Measurements from ENCODE around the gene CTIF. TPM values are rescaled to one million over a fixed set of nuclear protein-coding genes. Genes with fewer than 3 reads are reported as not detected.

The CTIF gene
- total RNA-seq, 1 donor from 2014 or later, result 137 TPM

DNA sequence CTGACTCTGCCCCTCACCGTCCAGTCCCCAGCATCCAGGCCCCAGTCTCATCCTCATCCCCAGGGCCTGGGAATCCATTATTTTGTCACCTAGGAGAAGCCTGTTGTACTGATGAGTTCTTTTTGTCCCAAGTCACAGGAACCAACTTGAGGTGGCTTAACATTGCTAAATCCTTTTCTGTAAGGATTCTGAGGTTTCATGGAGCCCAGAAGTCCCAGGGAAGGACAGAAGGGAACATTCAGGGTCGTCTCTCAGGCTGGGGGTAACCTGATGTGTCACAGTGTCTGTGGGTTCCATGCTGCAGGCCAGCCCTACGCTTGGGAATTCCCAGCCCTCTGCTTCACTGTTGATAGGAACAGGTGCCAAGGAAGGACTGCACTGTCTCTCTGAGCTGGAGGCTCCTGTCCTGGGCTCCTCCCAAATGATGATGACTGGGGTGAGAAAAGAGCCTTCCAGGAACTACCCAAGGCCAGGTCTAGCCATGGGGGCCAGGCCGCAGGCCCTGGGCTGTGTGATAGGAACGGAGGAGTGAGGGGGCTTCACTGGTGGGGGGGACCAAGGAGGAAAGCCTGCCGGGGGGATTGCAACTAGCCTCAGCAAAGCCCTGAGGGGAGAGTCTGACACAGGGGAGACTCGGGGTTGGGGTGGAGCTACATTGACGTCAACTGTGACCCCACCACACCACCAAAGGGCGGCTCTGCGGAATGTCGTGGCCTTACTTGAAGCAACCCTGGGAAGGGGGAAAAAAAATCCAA is 266.2 kb downstream of the CTIF start:
- Mint-ChIP-seq H3K36me3 (ENCODE audit: unreplicated experiment) (no peaks in the 10 kb centered on the region), H3K9me3 (ENCODE audit: unreplicated experiment) (peaks cover 13% of the 10 kb centered on the region), H3K27ac (ENCODE audit: unreplicated experiment) (peak overlapping the region; percentile 38), H3K4me1 (ENCODE audit: low read depth, unreplicated experiment) (peaks cover 4% of the 10 kb centered on the region), H3K4me3 (ENCODE audit: unreplicated experiment) (no peak overlapping the region), H3K27me3 (ENCODE audit: unreplicated experiment) (peaks cover 14% of the 10 kb centered on the region)
- TF ChIP-seq, protein P1, sequence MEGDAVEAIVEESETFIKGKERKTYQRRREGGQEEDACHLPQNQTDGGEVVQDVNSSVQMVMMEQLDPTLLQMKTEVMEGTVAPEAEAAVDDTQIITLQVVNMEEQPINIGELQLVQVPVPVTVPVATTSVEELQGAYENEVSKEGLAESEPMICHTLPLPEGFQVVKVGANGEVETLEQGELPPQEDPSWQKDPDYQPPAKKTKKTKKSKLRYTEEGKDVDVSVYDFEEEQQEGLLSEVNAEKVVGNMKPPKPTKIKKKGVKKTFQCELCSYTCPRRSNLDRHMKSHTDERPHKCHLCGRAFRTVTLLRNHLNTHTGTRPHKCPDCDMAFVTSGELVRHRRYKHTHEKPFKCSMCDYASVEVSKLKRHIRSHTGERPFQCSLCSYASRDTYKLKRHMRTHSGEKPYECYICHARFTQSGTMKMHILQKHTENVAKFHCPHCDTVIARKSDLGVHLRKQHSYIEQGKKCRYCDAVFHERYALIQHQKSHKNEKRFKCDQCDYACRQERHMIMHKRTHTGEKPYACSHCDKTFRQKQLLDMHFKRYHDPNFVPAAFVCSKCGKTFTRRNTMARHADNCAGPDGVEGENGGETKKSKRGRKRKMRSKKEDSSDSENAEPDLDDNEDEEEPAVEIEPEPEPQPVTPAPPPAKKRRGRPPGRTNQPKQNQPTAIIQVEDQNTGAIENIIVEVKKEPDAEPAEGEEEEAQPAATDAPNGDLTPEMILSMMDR (IDR thresholded peaks at IDR 0.05; ENCODE audit: partially characterized antibody, unreplicated experiment), result no peak
- peak; percentile 5 for DNase-seq

DNA sequence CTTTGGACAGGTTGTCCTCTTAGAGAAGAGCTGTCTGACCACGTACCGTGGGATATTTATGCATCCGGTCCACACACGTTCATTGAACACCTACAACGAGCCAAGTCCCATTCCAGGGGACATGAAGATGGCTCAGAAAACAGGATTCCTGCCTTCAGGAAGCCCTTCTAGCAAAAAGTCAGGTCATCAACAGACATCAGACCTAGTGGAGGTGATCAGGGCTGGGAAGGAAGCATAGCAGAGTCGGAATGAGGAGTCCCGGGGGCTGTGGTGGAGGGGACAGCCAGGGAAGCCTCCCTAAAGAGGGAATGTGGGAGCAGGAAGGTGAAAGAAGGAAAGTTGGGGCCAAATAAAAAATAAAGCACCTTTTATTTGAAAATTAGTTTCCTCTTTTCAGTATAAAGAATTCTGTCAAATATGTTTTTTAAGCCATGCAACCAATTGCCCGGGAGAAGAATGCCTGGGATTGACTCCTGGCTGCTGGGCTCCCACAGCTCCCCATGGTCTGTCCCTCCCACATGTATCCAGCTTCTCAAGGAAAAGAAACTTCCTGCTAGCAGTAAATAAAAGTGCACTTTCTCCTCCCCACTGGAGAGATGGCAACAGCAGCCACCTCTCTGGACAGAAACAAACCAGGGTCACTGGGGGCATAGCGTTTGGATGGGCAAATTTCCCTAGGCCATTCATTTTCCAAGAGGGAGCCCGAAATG is 267.1 kb downstream of the CTIF start:
- Mint-ChIP-seq H3K27me3 (ENCODE audit: unreplicated experiment) (peaks cover 14% of the 10 kb centered on the region), H3K4me1 (ENCODE audit: low read depth, unreplicated experiment) (peaks cover 4% of the 10 kb centered on the region), H3K36me3 (ENCODE audit: unreplicated experiment) (no peaks in the 10 kb centered on the region), H3K9me3 (ENCODE audit: unreplicated experiment) (peaks cover 9% of the 10 kb centered on the region), H3K4me3 (ENCODE audit: unreplicated experiment) (no peak overlapping the region), H3K27ac (ENCODE audit: unreplicated experiment) (no peak overlapping the region)
- DNase-seq, result peak; percentile 1
- TF ChIP-seq, protein P1 (IDR thresholded peaks at IDR 0.05; ENCODE audit: partially characterized antibody, unreplicated experiment), result no peak

GRCh38 chr18:48806551-48807261 is 267.9 kb downstream of the CTIF start:
- H3K9me3 Mint-ChIP-seq (ENCODE audit: unreplicated experiment), result peaks cover 9% of the 10 kb centered on the region
- H3K36me3 Mint-ChIP-seq (ENCODE audit: unreplicated experiment), result no peaks in the 10 kb centered on the region
- H3K4me3 Mint-ChIP-seq (ENCODE audit: unreplicated experiment), result no peak overlapping the region
- H3K27me3 Mint-ChIP-seq (ENCODE audit: unreplicated experiment), result peaks cover 14% of the 10 kb centered on the region
- H3K27ac Mint-ChIP-seq (ENCODE audit: unreplicated experiment), result no peak overlapping the region
- peak; percentile 2 for DNase-seq
- peaks cover 4% of the 10 kb centered on the region for H3K4me1 Mint-ChIP-seq (ENCODE audit: low read depth, unreplicated experiment)
- TF ChIP-seq, protein P1 (IDR thresholded peaks at IDR 0.05; ENCODE audit: partially characterized antibody, unreplicated experiment), result no peak

DNA sequence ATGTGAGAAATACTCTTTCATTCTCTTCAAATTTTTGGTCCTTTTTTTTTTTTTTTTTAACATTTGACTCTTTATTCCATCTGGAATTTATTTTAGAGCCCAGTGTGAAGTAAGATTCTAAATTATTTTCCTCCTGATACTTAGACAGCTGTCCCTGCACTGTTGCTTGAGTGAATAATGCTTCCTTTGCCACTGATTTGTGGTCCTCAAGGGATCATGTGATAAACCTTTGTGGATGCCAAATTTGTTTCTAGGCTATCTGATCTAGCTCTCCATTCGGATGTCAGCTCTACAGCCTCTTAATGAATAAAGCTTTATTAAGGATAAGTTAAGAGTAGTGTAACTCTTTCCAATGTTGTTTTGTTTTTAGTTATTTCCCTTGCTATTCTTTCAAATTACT is 269.6 kb downstream of the CTIF start:
- H3K4me3 Mint-ChIP-seq (ENCODE audit: unreplicated experiment), result no peak overlapping the region
- peaks cover 8% of the 10 kb centered on the region for H3K4me1 Mint-ChIP-seq (ENCODE audit: low read depth, unreplicated experiment)
- peaks cover 7% of the 10 kb centered on the region for H3K9me3 Mint-ChIP-seq (ENCODE audit: unreplicated experiment)
- peaks cover 12% of the 10 kb centered on the region for H3K27me3 Mint-ChIP-seq (ENCODE audit: unreplicated experiment)
- H3K27ac Mint-ChIP-seq (ENCODE audit: unreplicated experiment), result no peak overlapping the region
- DNase-seq, result no peak
- TF ChIP-seq, protein P1 (IDR thresholded peaks at IDR 0.05; ENCODE audit: partially characterized antibody, unreplicated experiment), result no peak
- no peaks in the 10 kb centered on the region for H3K36me3 Mint-ChIP-seq (ENCODE audit: unreplicated experiment)
